ENCODE results near the gene CCDC88C. TPM values are rescaled to one million over a fixed set of nuclear protein-coding genes. Genes with fewer than 3 reads are reported as not detected.
"Not testable (repeated sequence)": the region's sequence is repeated elsewhere in the genome, so short reads cannot be mapped to it uniquely, and the experiment has no call there.

CCDC88C gene
- polyA plus RNA-seq, 12 donors = 8.9 to 30.9 (median 13.1) TPM; not detected in 1

GRCh38 chr14:91250912-91251311 is 166.7 kb downstream of the CCDC88C start:
- DNase-seq = no peak

GRCh38 chr14:91249841-91250616 is 167.6 kb downstream of the CCDC88C start:
- no peak for DNase-seq

DNA sequence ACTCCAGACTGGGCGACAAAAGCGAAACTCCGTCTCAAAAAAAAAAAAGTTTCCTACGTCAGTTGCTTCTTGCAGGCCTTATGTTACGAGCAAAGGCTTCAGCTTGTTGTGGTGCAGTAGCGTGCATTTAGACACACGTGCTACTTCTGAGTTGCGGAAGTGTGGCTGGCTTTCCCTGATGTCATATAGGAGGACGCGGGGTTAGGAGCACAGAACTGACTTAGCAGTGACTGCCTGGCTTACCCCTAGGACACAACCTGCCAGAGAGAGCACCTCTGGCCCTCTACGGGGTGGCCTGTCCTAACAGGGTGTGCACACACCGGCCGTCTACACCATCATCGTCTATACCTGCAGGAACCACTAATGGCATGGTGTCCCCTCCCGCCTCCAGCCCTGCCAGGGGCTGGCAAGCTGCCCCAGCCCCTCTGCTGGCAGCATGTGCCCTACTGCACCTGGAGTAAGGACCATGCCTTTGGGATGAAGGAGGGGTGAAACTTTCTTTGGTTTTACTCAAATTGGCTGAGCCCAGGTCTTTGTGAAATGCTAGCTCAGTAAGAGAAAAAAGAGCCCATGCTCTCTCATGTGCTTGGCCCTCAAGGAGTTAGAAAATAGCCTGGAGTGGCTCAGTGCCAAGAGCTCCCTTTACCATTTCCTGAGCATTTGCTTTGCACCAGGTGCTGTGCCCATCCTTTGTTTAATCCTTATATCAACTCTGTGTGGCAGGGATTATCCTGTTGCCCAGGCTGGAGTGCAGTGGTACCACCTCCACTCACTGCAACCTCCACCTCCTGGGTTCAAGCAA is 171.4 kb downstream of the CCDC88C start:
- no peak for DNase-seq

DNA sequence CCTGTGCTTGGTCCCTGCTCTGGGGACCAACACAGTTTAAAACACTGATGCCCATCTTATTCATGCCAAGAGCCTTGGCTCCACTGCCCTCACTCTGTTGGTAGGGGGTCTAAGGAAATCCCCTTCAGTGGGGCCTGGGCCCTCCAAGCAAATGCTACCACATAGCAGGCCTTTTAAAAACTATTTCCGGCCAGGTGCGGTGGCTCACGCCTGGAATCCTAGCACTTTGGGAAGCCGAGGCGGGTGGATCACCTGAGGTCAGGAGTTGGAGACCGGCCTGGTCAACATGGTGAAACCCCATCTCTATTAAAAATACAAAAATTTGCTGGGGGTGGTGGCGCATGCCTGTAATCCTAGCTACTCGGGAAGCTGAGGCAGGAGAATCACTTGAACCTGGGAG is 172.0 kb downstream of the CCDC88C start:
- not testable (repeated sequence) for DNase-seq

GRCh38 chr14:91245029-91245428 is 172.6 kb downstream of the CCDC88C start:
- DNase-seq = no peak

- DNase-seq = no peak
Measured at GRCh38 chr14:91244501-91244901, 173.1 kb downstream of the CCDC88C start, which contains the start of gene GPR68. TSS of gene GPR68 (minus strand) at chr14:91244704. CDS start at chr14:91235050, 9,654 bp downstream.

DNA sequence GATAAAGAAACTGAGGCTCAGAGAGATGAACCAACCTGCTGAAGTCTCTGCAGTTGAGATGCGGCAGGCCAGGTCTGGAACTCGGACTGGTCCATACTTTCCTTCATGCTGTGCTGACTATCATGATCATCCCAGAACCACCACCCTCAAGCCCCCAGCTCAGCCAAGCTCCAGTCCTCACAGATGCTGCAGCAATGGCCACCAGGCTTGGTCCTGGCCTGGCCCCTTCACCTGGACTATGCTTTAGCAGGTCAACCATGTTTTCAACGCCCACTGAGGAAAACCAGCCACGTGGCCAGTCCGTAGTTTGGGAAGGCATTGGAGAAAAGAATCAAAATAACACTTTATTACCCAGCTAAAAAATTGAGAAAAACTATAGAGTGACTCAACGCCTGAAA is 174.5 kb downstream of the CCDC88C start:
- no peak for DNase-seq

DNA sequence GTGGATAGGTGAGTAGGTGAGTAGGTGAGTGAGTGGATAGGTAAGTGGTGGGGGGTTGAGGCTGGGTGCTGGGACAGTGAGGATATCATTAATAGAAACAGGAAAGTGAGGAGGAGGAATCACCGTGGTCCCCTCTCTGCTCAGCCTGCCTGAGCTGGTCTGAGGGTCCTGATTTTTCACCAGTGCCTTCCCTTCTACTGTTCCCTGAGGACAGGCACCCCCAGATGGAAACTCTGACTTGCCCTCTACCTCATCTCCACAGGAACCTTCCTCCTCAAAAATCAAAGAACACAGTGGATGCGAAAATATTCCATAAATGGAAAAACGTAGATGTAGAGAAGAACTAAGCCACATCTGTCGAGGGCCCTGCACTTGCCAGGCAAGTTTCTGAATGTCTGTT is 175.0 kb downstream of the CCDC88C start:
- DNase-seq = no peak

GRCh38 chr14:91241863-91242262 is 175.8 kb downstream of the CCDC88C start:
- no peak for DNase-seq

DNA sequence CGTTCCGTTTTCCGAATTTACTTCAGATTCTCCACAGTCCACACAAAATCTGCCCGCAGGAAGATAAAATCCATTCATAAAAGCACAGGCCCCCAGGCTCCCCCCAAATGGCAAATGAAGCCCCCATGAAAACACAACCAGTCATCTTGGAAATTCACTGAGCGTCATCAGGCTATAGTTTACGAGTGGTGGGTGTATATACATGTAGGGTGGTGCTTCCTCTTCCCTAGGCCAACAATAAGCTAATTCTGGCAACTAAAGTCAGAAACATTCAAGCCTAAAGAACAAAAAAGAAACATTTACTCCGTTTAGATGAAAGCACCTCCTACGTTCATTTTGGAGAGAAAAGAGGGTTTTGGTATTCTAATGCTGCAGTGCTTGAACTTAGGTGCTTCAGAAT is 179.0 kb downstream of the CCDC88C start:
- DNase-seq = no peak

- DNase-seq = no peak
Measured at GRCh38 chr14:91238085-91238484, 179.5 kb downstream of the CCDC88C start.

- no peak for DNase-seq
Measured at GRCh38 chr14:91237219-91237618, 180.4 kb downstream of the CCDC88C start.

- DNase-seq = no peak
Measured at GRCh38 chr14:91235841-91236240, 181.8 kb downstream of the CCDC88C start.

DNA sequence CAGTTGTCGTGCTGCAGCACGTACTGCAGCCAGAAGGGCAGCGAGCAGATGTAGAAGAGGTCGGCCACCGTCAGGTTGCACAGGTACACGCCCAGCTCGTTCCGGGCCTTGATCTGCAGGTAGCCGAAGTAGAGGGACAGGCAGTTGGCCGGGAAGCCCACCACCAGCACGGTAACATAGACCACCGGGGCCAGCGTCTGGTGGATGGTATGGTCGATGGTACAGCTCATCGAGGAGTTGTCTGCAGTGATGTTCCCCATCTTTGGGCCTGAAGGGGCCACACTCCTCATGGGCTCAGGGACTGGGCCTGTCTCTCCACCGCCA is 182.9 kb downstream of the CCDC88C start:
- no peak for DNase-seq

DNA sequence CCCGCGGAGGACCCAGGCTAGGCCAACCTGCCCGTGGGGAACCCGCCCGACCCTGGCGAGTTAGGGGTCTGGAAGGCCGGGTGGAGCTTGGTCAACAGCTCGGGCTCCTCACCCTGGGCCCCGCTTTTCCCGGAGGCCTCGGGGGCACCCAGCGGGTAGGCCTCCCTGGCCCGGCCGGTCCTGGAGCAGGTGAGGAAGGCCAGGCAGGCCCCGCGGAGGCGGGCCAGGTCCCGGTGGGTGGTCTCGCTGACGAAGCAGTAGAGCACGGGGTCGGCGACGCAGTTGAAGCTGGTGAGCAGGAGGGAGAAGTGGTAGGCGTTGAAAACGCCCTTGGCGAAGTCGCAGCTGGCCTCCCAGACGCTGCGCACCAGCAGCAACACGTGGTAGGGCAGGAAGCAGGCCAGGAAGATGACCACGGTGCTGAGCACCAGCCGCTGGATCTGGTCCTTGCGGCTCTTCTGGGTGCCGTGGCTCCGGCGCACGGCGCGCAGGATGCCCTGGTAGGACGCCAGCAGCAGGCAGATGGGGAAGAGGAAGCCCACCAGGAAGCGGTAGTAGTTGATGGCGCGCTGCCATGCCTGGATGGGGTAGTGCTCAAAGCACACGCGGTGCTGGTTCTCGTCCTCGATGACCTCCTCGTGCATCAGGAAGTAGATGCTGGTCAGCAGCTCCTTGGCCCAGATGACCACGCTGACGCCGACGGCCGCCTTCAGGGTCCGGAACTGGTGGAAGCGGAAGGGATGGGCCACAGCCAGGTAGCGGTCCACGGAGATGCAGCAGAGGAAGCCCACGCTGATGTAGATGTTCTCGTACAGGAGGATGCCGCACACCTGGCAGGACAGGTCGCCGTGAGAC is 183.5 kb downstream of the CCDC88C start:
- no peak for DNase-seq

DNA sequence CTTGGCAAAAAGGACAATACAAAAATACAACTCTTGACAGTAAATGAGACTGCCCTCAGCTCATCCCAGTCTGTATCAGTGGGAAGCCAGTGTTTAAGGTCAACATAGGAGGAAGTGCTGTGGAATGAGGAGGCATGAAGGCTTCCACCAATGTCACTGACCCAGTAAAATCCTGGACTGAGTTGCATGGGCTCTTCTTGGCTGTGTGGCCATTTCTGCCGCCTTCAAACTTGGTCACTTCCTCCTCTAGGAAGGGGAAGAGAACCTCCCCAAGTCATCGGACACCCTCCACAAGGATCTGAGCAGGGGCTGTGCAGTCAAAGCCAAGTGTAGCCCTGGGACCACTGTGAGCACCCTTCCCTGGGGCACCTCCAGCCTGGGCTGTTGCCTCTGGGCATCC is 185.0 kb downstream of the CCDC88C start:
- DNase-seq = no peak

GRCh38 chr14:91232052-91232451 is 185.6 kb downstream of the CCDC88C start:
- no peak for DNase-seq

DNA sequence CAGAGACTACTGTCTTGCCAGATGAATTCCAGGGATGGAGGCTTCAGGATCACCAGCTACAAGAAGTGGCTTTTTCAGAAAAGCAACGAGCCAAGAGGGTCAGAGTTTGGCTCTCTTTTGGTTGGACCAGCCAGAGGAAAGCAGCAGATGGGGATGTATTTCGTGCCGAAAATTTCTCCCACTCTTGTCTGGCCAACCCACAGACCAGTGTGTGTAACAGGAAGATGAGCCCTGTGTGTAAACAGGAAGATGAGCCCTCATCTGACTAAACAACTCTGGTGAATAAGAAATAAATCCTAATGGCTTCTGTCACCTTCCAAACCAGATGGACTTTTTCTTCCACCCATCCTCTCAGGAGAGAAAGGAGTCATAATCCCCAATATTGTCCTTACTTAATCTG is 186.2 kb downstream of the CCDC88C start:
- DNase-seq = no peak

GRCh38 chr14:91230397-91231035 is 187.1 kb downstream of the CCDC88C start:
- DNase-seq = no peak

- DNase-seq = no peak
Measured at GRCh38 chr14:91229743-91230200, 187.8 kb downstream of the CCDC88C start.

DNA sequence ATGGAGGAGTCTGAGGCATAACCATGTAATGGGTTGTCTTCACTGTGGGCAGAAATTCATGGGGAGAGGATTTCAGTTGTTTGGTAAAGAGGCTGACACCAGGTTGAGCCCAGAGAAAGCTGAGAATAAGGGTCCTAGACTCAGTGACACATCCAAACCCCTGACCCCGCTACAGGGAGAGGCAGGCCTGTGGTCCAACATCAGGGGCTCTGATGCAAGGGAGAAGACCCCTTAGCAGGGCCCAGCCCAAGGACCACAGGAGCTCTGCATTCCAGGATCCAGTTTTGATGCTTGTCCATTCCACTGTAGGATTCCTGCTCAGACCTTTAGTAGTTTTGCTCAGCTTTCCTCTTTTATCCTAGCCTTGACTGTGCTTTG is 188.6 kb downstream of the CCDC88C start:
- DNase-seq = no peak
